Measurements from ENCODE around the gene SLC25A38.

Gene SLC25A38

DNA sequence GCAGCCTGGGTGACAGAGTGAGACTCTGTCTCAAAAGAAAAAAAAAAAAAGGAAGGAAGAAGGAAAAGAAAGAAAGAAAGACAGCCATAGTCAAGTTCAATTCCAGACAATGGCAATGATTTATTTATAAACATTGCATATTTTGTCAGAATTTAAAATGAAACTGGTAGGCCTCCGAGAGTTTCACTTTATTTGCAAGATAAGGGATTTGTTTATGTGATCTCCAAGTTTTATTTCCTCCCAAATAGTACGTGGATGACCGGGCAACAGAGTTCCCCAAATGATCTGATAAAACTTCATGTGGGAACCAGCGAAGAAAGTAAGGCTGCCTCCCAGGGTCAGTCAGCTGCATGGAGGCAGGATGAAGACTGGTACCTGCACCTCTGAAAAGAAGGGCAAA, 55.7 kb downstream of the SLC25A38 start:
- DNase-seq = no peak

DNA sequence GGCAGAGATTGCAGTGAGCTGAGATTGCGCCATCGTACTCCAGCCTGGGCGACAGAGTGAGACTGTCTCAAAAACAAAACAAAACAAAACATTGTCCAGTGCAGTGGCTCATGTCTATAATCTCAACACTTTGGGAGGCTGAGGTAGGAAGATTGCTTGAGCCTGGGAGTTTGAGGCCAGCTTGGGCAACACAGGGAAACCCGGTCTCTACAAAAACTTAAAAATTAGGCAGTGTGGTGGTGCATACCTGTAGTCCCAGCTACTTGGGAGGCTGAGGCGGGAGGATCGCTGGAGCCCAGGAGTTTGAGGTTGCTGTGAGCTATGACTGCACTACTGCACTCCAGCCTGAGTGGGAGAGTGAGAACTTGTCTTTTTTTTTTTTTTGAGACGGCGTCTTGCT, 57.1 kb downstream of the SLC25A38 start:
- DNase-seq = no peak

DNA sequence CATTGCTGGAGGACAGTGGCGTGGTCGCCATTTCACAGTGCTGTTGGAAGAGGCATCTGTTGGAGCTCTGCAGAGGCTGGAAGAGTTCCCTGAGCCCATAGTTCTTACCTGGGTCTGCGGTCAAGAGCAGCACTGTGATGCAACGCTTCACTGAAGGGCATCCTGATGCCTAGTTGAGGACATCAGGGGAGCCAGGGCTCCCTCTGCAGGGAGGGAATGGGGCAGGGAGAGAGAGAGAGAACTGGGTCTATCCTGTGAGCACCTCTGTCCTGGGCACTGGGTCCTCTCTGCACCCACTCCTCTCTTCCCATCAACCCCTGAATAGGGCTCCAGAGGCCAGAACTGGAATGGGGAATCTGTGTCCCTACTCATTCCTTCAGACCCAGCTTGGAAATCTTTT, 60.4 kb downstream of the SLC25A38 start:
- no peak for DNase-seq

DNA sequence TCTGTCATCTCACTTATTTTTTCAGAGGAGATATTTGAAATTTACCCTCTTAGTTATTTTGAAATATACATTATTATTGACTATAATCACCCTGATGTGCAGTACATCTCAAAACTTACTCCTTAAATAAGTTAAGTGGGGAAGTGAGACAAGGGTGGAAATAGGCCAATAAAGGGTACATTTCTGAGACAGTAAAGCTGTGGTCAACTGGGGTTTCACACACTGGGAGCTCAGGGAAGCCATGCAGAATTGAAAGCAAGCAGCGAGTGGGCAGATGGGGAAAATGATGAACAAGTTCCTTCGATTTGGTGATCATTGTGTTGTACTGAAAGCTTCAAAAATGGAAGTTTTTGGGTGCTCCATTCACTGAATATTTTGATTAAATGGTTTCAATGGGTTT, 62.8 kb downstream of the SLC25A38 start:
- peak; percentile 50 for DNase-seq

DNA sequence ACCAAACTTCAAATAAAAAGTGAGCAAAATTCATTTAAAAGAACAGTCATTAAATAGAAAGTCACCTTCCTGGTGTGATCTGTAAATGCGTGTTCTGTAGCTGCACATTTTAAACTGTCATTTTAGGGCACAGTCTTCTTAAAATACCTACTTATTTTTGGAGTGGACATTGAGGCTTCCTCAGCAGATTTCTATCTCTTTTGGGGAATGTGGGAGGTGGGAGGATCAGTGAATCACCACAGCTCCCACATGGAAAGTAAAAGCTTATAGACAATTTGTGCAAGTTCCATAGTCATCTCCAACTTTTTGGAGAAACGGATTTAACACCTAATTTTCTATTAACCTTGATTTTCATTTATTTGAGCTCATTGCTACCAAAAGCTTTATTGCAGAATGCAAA, 63.3 kb downstream of the SLC25A38 start:
- DNase-seq = peak; percentile 2
